ENCODE data around the gene HSD11B2.
"Not testable (repeated sequence)": the region's sequence is repeated elsewhere in the genome, so short reads cannot be mapped to it uniquely, and the experiment has no call there.

DNA sequence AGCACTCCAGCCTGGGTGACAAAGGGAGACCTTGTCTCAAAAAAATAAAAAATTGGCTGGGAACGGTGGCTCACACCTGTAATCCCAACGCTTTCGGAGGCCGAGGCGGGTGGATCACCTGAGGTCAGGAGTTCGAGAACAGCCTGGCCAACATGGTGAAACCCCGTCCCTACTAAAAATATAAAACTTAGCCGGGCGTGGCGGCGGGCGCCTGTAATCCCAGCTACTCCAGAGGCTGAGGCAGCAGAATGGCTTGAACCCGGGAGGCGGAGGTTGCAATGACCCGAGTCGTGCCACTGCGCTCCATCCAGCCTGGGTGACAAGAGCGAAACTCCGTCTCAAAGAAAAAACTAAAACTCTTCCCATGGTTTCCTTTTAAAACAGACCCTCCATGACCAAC lies 15.5 kb upstream of the HSD11B2 start:
- TF ChIP-seq, protein P1, sequence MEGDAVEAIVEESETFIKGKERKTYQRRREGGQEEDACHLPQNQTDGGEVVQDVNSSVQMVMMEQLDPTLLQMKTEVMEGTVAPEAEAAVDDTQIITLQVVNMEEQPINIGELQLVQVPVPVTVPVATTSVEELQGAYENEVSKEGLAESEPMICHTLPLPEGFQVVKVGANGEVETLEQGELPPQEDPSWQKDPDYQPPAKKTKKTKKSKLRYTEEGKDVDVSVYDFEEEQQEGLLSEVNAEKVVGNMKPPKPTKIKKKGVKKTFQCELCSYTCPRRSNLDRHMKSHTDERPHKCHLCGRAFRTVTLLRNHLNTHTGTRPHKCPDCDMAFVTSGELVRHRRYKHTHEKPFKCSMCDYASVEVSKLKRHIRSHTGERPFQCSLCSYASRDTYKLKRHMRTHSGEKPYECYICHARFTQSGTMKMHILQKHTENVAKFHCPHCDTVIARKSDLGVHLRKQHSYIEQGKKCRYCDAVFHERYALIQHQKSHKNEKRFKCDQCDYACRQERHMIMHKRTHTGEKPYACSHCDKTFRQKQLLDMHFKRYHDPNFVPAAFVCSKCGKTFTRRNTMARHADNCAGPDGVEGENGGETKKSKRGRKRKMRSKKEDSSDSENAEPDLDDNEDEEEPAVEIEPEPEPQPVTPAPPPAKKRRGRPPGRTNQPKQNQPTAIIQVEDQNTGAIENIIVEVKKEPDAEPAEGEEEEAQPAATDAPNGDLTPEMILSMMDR (IDR thresholded peaks at IDR 0.05 in 8 of 11, conservative IDR thresholded peaks at IDR 0.05 in 3 of 11) = not testable (repeated sequence)
- TF ChIP-seq POLR2AphosphoS5, POLR2A (IDR thresholded peaks at IDR 0.05): not testable (repeated sequence)

Data from spleen (tissue), 7 donors.